Panc1 (cell line): ENCODE measurements around the gene DCBLD2.
A peak's percentile ranks its signal among the peaks of the same experiment; 100 is the strongest.

Source experiments
- TF ChIP-seq, protein P1 (sequence below): fragments of 450-650 bp; IDR thresholded peaks from 2 replicates; pipeline ENCODE4 v1.5.1; 2017; ENCODE audit warnings: mild to moderate bottlenecking
- TF ChIP-seq, protein P2 (sequence below), 2 experiments: IDR thresholded peaks; 2 replicates each; pipeline ENCODE4 v1.6.1; 2011 to 2012; ENCODE audit warnings: low read depth in 2 of 2, control low read depth in 1 of 2, low read length in 1 of 2, mild to moderate bottlenecking in 1 of 2, moderate library complexity in 1 of 2; ENCODE audit not compliant: insufficient read depth in 1 of 2

DNA sequence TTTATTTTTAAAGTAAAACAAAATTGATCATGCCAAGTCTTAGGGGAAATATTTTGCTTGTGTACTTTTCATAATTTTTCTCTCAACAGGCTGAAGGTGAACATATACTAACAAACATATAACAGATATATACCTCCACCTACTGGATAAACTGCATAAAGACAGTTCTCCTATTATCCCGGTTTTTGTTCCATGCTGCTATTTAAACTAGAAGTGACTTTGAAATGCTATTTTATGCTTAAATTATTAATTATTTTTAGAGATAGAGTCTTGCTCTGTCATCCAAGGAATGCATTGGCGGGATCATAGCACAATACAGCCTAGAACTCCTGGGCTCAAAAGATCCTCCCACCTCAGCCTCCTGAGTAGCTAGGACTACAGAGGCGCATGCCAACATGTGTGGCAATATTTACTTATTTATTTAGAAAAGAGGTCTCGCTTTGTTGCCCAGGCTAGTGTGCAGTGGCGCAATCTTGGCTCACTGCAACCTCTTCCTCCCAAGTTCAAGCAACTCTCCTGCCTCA, 88.6 kb downstream of the DCBLD2 start:
- TF ChIP-seq, protein P1, sequence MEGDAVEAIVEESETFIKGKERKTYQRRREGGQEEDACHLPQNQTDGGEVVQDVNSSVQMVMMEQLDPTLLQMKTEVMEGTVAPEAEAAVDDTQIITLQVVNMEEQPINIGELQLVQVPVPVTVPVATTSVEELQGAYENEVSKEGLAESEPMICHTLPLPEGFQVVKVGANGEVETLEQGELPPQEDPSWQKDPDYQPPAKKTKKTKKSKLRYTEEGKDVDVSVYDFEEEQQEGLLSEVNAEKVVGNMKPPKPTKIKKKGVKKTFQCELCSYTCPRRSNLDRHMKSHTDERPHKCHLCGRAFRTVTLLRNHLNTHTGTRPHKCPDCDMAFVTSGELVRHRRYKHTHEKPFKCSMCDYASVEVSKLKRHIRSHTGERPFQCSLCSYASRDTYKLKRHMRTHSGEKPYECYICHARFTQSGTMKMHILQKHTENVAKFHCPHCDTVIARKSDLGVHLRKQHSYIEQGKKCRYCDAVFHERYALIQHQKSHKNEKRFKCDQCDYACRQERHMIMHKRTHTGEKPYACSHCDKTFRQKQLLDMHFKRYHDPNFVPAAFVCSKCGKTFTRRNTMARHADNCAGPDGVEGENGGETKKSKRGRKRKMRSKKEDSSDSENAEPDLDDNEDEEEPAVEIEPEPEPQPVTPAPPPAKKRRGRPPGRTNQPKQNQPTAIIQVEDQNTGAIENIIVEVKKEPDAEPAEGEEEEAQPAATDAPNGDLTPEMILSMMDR = peak; percentile 68
- TF ChIP-seq, protein P2, sequence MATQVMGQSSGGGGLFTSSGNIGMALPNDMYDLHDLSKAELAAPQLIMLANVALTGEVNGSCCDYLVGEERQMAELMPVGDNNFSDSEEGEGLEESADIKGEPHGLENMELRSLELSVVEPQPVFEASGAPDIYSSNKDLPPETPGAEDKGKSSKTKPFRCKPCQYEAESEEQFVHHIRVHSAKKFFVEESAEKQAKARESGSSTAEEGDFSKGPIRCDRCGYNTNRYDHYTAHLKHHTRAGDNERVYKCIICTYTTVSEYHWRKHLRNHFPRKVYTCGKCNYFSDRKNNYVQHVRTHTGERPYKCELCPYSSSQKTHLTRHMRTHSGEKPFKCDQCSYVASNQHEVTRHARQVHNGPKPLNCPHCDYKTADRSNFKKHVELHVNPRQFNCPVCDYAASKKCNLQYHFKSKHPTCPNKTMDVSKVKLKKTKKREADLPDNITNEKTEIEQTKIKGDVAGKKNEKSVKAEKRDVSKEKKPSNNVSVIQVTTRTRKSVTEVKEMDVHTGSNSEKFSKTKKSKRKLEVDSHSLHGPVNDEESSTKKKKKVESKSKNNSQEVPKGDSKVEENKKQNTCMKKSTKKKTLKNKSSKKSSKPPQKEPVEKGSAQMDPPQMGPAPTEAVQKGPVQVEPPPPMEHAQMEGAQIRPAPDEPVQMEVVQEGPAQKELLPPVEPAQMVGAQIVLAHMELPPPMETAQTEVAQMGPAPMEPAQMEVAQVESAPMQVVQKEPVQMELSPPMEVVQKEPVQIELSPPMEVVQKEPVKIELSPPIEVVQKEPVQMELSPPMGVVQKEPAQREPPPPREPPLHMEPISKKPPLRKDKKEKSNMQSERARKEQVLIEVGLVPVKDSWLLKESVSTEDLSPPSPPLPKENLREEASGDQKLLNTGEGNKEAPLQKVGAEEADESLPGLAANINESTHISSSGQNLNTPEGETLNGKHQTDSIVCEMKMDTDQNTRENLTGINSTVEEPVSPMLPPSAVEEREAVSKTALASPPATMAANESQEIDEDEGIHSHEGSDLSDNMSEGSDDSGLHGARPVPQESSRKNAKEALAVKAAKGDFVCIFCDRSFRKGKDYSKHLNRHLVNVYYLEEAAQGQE (IDR thresholded peaks at IDR 0.05; ENCODE audit: insufficient read depth in 1 of 2, low read depth in 2 of 2, low read length in 1 of 2) = no peak
